ENCODE data around the gene ESYT3.

Gene ESYT3

DNA sequence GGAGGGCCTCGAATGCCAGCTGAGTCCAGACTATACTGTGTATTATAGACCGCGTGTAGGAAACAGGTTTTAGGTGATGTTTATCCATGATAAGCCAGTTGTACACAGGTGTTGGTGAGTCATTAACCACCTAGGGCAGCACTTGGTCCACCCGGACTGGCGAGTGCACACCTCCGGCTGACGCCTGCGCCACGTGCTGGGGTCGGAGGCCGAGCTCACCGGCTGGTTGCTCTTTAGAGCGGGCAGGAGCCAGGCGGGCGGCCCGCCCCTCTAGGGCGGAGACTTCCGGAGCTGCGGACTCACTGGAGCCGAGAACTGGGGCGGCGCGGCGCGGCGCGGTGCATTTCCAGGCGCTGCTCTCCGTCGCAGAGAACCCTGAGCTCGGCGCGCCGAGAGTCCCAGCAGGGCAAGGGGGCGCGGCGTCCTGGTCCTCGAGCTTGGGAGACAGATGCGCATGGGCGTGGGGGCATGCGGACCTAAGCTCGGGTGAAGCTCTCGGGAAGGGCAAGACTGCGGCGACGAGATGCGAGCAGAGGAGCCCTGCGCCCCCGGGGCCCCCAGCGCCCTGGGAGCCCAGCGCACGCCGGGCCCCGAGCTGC is at the start of gene ESYT3:
Gene ESYT3 (plus strand): TSS at position 341 of the 599 bp plus-strand sequence. CDS start 183 bp downstream, at position 524.
- peak; percentile 60 for DNase-seq (ENCODE audit: low spot score)

GRCh38 chr3:138384976-138385375 is 49.4 kb upstream of the ESYT3 start:
- TF ChIP-seq, protein P1, sequence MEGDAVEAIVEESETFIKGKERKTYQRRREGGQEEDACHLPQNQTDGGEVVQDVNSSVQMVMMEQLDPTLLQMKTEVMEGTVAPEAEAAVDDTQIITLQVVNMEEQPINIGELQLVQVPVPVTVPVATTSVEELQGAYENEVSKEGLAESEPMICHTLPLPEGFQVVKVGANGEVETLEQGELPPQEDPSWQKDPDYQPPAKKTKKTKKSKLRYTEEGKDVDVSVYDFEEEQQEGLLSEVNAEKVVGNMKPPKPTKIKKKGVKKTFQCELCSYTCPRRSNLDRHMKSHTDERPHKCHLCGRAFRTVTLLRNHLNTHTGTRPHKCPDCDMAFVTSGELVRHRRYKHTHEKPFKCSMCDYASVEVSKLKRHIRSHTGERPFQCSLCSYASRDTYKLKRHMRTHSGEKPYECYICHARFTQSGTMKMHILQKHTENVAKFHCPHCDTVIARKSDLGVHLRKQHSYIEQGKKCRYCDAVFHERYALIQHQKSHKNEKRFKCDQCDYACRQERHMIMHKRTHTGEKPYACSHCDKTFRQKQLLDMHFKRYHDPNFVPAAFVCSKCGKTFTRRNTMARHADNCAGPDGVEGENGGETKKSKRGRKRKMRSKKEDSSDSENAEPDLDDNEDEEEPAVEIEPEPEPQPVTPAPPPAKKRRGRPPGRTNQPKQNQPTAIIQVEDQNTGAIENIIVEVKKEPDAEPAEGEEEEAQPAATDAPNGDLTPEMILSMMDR (IDR thresholded peaks at IDR 0.05; ENCODE audit: extremely low read depth, missing control alignments) = no peak
- no peak for DNase-seq (ENCODE audit: low spot score)

More for the DNA sequence above, at the start of gene ESYT3:
- TF ChIP-seq, protein P1 (IDR thresholded peaks at IDR 0.05; ENCODE audit: extremely low read depth, missing control alignments) = no peak

GRCh38 chr3:138389144-138389601 is 45.2 kb upstream of the ESYT3 start:
- no peak for DNase-seq (ENCODE audit: low spot score)

DNA sequence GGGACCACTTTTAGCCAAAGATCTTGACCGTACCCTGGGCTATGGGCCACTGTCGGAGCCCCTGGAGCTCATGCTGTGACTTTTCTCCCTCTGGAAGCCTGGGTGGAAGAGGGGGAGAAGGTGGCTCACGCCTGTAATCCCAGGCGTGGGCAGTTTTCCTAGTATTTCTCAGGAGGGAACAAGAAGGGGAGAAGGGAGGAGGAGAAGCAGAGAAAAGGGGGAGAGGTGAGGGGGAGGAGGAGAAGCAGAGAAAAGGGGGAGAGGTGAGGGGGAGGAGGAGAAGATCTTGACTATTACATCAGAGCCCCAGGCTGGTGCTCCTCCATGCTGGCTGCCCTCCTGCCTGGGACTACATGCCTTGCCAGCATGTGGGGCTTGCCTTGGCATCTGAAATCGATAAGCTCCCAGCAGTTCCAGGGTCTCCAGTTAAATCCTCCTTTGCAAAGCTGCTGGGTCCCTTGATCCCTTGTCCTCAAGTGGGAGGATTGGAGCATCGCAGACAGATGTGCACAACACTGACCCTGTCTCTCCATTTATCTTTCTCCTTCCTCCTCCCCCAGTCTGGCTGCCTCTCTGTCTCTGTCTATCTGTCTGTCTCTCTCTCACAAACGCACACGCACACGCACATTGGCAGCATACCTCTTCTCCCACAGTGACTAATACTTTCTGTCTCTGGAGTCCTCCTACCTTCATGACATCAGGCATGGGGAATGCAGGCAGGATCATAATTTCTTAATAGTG is 44.4 kb upstream of the ESYT3 start:
- TF ChIP-seq, protein P1 (IDR thresholded peaks at IDR 0.05; ENCODE audit: extremely low read depth, missing control alignments) = no peak
- DNase-seq (ENCODE audit: low spot score) = no peak

More at GRCh38 chr3:138389144-138389601, 45.2 kb upstream of the ESYT3 start:
- TF ChIP-seq, protein P1 (IDR thresholded peaks at IDR 0.05; ENCODE audit: extremely low read depth, missing control alignments) = no peak

- TF ChIP-seq, protein P1 (IDR thresholded peaks at IDR 0.05; ENCODE audit: extremely low read depth, missing control alignments) = no peak
- DNase-seq (ENCODE audit: low spot score) = no peak
Observed at GRCh38 chr3:138390582-138390932, 43.9 kb upstream of the ESYT3 start.

- no peak for DNase-seq (ENCODE audit: low spot score)
- TF ChIP-seq, protein P1 (IDR thresholded peaks at IDR 0.05; ENCODE audit: extremely low read depth, missing control alignments) = no peak
Observed at GRCh38 chr3:138394156-138394555, 40.3 kb upstream of the ESYT3 start.

- TF ChIP-seq, protein P1 (IDR thresholded peaks at IDR 0.05; ENCODE audit: extremely low read depth, missing control alignments) = no peak
- no peak for DNase-seq (ENCODE audit: low spot score)
Observed at GRCh38 chr3:138394686-138395085, 39.7 kb upstream of the ESYT3 start.

Measured in GM20000 (cell line).